ENCODE results near the gene TLR8. TPM values are rescaled to one million over a fixed set of nuclear protein-coding genes. Genes with fewer than 3 reads are reported as not detected.
A peak's percentile ranks its signal among the peaks of the same experiment; 100 is the strongest.

The TLR8 gene
- total RNA-seq, 1 donor from 2014 or later: not detected

DNA sequence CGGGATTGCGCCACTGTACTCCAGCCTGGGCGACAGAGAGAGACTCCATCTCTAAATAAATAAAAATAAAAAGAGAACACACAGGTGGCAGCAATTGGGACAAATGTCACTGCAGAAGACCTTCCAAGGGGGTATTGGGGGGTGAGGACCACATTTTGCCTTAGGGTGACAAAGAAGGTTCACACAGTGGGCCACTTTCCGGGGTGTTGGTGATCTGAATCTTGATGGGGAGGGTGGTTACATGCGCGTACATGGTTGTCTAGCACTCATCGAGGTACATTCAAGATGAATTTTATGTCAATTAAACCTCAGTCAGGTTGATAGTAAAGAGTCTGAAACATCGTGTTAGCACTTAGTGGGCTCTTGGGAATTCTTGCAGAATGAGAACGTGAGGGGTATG is 48.0 kb downstream of the TLR8 start:
- no peak for DNase-seq (ENCODE audit: low read depth)
- Histone ChIP-seq H3K79me2 (ENCODE audit: insufficient read depth, low read length) (no peaks in the 10 kb centered on the region), H3K9ac (ENCODE audit: low read length) (no peak overlapping the region), H3K9me3 (ENCODE audit: insufficient read depth, low read depth, low read length) (no peaks in the 10 kb centered on the region), H3K4me1 (ENCODE audit: insufficient read depth, low read length) (peaks cover 28% of the 10 kb centered on the region), H3K27me3 (ENCODE audit: insufficient read depth, low read length) (no peaks in the 10 kb centered on the region), H3K4me3 (ENCODE audit: insufficient read depth, low read depth, low read length) (no peak overlapping the region), H2AFZ (ENCODE audit: low read depth, low read length) (no peak overlapping the region), H3K27ac (ENCODE audit: low read depth, low read length) (no peak overlapping the region), H3K36me3 (ENCODE audit: insufficient read depth, low read length) (no peaks in the 10 kb centered on the region), H4K20me1 (ENCODE audit: insufficient read depth, low read length) (no peaks in the 10 kb centered on the region), H3K4me2 (ENCODE audit: low read length) (no peak overlapping the region)
- no peaks in the 10 kb centered on the region for H3K9me3 Mint-ChIP-seq (ENCODE audit: unreplicated experiment)
- no peak overlapping the region for H3K4me3 Mint-ChIP-seq (ENCODE audit: unreplicated experiment)
- H3K27ac Mint-ChIP-seq (ENCODE audit: unreplicated experiment): no peak overlapping the region
- no peaks in the 10 kb centered on the region for H3K36me3 Mint-ChIP-seq (ENCODE audit: low read depth, unreplicated experiment)
- TF ChIP-seq, protein P1, sequence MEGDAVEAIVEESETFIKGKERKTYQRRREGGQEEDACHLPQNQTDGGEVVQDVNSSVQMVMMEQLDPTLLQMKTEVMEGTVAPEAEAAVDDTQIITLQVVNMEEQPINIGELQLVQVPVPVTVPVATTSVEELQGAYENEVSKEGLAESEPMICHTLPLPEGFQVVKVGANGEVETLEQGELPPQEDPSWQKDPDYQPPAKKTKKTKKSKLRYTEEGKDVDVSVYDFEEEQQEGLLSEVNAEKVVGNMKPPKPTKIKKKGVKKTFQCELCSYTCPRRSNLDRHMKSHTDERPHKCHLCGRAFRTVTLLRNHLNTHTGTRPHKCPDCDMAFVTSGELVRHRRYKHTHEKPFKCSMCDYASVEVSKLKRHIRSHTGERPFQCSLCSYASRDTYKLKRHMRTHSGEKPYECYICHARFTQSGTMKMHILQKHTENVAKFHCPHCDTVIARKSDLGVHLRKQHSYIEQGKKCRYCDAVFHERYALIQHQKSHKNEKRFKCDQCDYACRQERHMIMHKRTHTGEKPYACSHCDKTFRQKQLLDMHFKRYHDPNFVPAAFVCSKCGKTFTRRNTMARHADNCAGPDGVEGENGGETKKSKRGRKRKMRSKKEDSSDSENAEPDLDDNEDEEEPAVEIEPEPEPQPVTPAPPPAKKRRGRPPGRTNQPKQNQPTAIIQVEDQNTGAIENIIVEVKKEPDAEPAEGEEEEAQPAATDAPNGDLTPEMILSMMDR (IDR thresholded peaks at IDR 0.05; ENCODE audit: insufficient read depth, low read depth, low read length): no peak
- TF ChIP-seq EZH2 (IDR thresholded peaks at IDR 0.05; ENCODE audit: insufficient read depth, low read length): no peak
- H3K4me1 Mint-ChIP-seq (ENCODE audit: low read depth, unreplicated experiment): peaks cover 29% of the 10 kb centered on the region
- no peaks in the 10 kb centered on the region for H3K27me3 Mint-ChIP-seq (ENCODE audit: low read depth, unreplicated experiment)
- FAIRE-seq: no peak

DNA sequence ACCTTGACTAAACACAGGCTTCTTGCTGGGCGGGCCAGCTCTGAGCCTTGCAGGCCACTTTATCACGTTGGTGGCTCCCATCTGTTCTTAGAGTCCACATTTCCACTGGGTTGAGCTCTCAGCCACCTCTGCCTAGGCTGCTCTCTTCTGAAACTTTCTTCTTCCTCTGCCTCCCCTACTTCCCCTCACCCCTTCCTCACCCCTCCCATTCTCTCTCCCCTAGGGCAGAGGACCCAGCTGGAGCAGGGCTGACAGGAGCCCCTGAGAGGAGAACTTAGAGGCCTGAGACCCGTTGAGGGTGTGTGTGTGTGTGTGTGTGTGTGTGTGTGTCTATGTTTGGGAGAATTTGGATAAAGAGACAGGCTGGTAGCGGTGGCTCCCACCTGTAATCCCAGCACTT is 48.6 kb downstream of the TLR8 start:
- TF ChIP-seq EZH2 (IDR thresholded peaks at IDR 0.05; ENCODE audit: insufficient read depth, low read length): no peak
- TF ChIP-seq, protein P1 (IDR thresholded peaks at IDR 0.05; ENCODE audit: insufficient read depth, low read depth, low read length): no peak
- Histone ChIP-seq H3K9ac (ENCODE audit: low read length) (no peak overlapping the region), H2AFZ (ENCODE audit: low read depth, low read length) (no peak overlapping the region), H3K79me2 (ENCODE audit: insufficient read depth, low read length) (no peaks in the 10 kb centered on the region), H3K4me1 (ENCODE audit: insufficient read depth, low read length) (peaks cover 22% of the 10 kb centered on the region), H3K36me3 (ENCODE audit: insufficient read depth, low read length) (no peaks in the 10 kb centered on the region), H3K4me3 (ENCODE audit: insufficient read depth, low read depth, low read length) (no peak overlapping the region), H3K4me2 (ENCODE audit: low read length) (no peak overlapping the region), H3K9me3 (ENCODE audit: insufficient read depth, low read depth, low read length) (no peaks in the 10 kb centered on the region), H4K20me1 (ENCODE audit: insufficient read depth, low read length) (no peaks in the 10 kb centered on the region), H3K27ac (ENCODE audit: low read depth, low read length) (no peak overlapping the region), H3K27me3 (ENCODE audit: insufficient read depth, low read length) (no peaks in the 10 kb centered on the region)
- FAIRE-seq: no peak
- DNase-seq (ENCODE audit: low read depth): no peak
- Mint-ChIP-seq H3K4me1 (ENCODE audit: low read depth, unreplicated experiment) (peaks cover 23% of the 10 kb centered on the region), H3K4me3 (ENCODE audit: unreplicated experiment) (no peak overlapping the region), H3K36me3 (ENCODE audit: low read depth, unreplicated experiment) (no peaks in the 10 kb centered on the region), H3K27me3 (ENCODE audit: low read depth, unreplicated experiment) (no peaks in the 10 kb centered on the region), H3K9me3 (ENCODE audit: unreplicated experiment) (no peaks in the 10 kb centered on the region), H3K27ac (ENCODE audit: unreplicated experiment) (peak overlapping the region; percentile 53)

DNA sequence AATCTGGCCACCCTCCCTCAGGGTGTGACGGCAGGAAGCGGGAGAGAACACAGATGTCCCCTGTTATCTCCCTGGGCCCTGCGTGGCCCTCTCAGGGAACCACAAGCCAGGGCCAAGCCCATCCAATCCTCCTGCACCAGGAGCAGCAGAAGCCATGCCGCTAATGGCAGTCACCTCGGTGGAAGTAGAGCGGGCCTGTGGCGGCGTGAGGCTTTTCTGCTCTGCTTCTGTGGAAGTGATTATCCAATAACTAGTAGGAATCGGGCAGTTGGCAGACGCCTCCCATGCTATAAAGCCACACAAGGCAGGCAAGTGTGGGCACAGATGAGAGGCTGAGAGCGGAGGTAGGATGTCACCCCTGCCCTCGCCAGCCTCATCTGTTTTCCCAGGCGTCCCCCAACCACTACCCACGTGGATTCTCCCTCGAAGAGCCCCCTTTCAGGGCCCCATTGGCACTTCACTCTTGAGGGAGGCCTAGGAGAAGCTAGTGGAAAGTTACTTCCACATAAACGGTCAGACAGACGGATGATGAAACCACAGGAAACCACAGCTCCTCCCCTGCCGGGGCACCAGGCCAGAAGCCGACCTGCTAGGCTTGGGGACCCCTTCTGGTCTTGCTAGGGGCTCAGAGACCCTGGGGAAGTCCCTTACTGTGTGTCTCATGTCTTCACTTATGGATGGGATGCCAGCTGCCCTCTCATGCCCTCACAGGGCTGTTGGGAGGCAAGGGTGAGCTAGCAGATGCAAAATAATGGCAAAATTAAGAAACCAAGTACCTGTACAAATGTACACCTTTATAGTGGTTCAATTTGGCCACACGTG is 49.7 kb downstream of the TLR8 start:
- Histone ChIP-seq H3K4me2 (ENCODE audit: low read length) (peak overlapping the region; percentile 63), H3K9me3 (ENCODE audit: insufficient read depth, low read depth, low read length) (no peaks in the 10 kb centered on the region), H3K27ac (ENCODE audit: low read depth, low read length) (peak overlapping the region; percentile 93), H4K20me1 (ENCODE audit: insufficient read depth, low read length) (no peaks in the 10 kb centered on the region), H3K27me3 (ENCODE audit: insufficient read depth, low read length) (no peaks in the 10 kb centered on the region), H2AFZ (ENCODE audit: low read depth, low read length) (peak overlapping the region; percentile 68), H3K79me2 (ENCODE audit: insufficient read depth, low read length) (no peaks in the 10 kb centered on the region), H3K4me3 (ENCODE audit: insufficient read depth, low read depth, low read length) (peak overlapping the region; percentile 10), H3K9ac (ENCODE audit: low read length) (peak overlapping the region; percentile 77), H3K36me3 (ENCODE audit: insufficient read depth, low read length) (no peaks in the 10 kb centered on the region), H3K4me1 (ENCODE audit: insufficient read depth, low read length) (peaks cover 14% of the 10 kb centered on the region)
- H3K4me3 Mint-ChIP-seq (ENCODE audit: unreplicated experiment): no peak overlapping the region
- no peaks in the 10 kb centered on the region for H3K9me3 Mint-ChIP-seq (ENCODE audit: unreplicated experiment)
- TF ChIP-seq, protein P1 (IDR thresholded peaks at IDR 0.05; ENCODE audit: insufficient read depth, low read depth, low read length): no peak
- TF ChIP-seq EZH2 (IDR thresholded peaks at IDR 0.05; ENCODE audit: insufficient read depth, low read length): no peak
- no peaks in the 10 kb centered on the region for H3K27me3 Mint-ChIP-seq (ENCODE audit: low read depth, unreplicated experiment)
- peak overlapping the region; percentile 98 for H3K27ac Mint-ChIP-seq (ENCODE audit: unreplicated experiment)
- no peaks in the 10 kb centered on the region for H3K36me3 Mint-ChIP-seq (ENCODE audit: low read depth, unreplicated experiment)
- FAIRE-seq (peak; percentile 89), DNase-seq (ENCODE audit: low read depth) (peak; percentile 74)
- H3K4me1 Mint-ChIP-seq (ENCODE audit: low read depth, unreplicated experiment): peaks cover 12% of the 10 kb centered on the region

Data from astrocyte (in vitro differentiated cells and primary cell).